GM18951 (cell line): ENCODE measurements around the gene TJP3.
"Not testable (repeated sequence)": the region's sequence is repeated elsewhere in the genome, so short reads cannot be mapped to it uniquely, and the experiment has no call there.

Source experiments
- POLR2A ChIP-seq: IDR thresholded peaks from 4 replicates; pipeline ENCODE4 v1.6.1; 2011; ENCODE audit warnings: mild to moderate bottlenecking; ENCODE audit not compliant: insufficient read length, insufficient read depth; ENCODE audit errors: extremely low read depth
- in situ Hi-C: fragments of 300-500 bp; cut with MboI; formaldehyde crosslinking; loops from one replicate; pipeline ENCODE4 v1.12.0; 2022; ENCODE audit warnings: low sequenced_read_pairs, mixed read lengths, inconsistent platforms; ENCODE audit not compliant: unreplicated experiment

Gene TJP3

GRCh38 chr19:3738477-3739220 is 30.5 kb downstream of the TJP3 start:
- in situ Hi-C loops: no loop called here
- no peak for TF ChIP-seq POLR2A

GRCh38 chr19:3740431-3740830 is 32.2 kb downstream of the TJP3 start:
- no peak for TF ChIP-seq POLR2A
- in situ Hi-C loops: no loop called here

- TF ChIP-seq POLR2A: no peak
- in situ Hi-C loops: no loop called here
Measured at GRCh38 chr19:3743486-3743885, 35.3 kb downstream of the TJP3 start.

- in situ Hi-C loops: no loop called here
- no peak for TF ChIP-seq POLR2A
Measured at GRCh38 chr19:3745363-3746045, 37.3 kb downstream of the TJP3 start.

- TF ChIP-seq POLR2A: no peak
- in situ Hi-C loops: no loop called here
Measured at GRCh38 chr19:3746371-3747056, 38.3 kb downstream of the TJP3 start.

GRCh38 chr19:3748965-3749364 is 40.8 kb downstream of the TJP3 start:
- no peak for TF ChIP-seq POLR2A
- in situ Hi-C loops: no loop called here

- in situ Hi-C loops: no loop called here
- TF ChIP-seq POLR2A: no peak
Measured at GRCh38 chr19:3750211-3750610, 42.0 kb downstream of the TJP3 start.

GRCh38 chr19:3751236-3751635 is 43.1 kb downstream of the TJP3 start:
- no peak for TF ChIP-seq POLR2A

GRCh38 chr19:3752492-3752891 is 44.3 kb downstream of the TJP3 start:
- TF ChIP-seq POLR2A: no peak
- in situ Hi-C loops: no loop called here

More at GRCh38 chr19:3751236-3751635, 43.1 kb downstream of the TJP3 start:
- in situ Hi-C loops: no loop called here

- in situ Hi-C loops: no loop called here
- TF ChIP-seq POLR2A: no peak
Measured at GRCh38 chr19:3753631-3754410, 45.6 kb downstream of the TJP3 start.

- in situ Hi-C loops: not testable (repeated sequence)
Measured at GRCh38 chr19:3757705-3758104, 49.5 kb downstream of the TJP3 start.

- in situ Hi-C loops: not testable (repeated sequence)
Measured at GRCh38 chr19:3758297-3758696, 50.1 kb downstream of the TJP3 start.
